Frontal cortex (tissue), 4 donors: Measurements from ENCODE around the gene NEU1. TPM values are rescaled to one million over a fixed set of nuclear protein-coding genes. Genes with fewer than 3 reads are reported as not detected.
"Not testable (repeated sequence)": the region's sequence is repeated elsewhere in the genome, so short reads cannot be mapped to it uniquely, and the experiment has no call there.

Experiments used
- DNase-seq, 2 donors: peaks; one replicate each; pipeline ENCODE4 v3.0.0; 2012; ENCODE audit warnings: low spot score in 2 of 2
- FAIRE-seq: peaks from 2 replicates; lab custom pipeline; 2012; peaks lifted over from hg19 to GRCh38; lab: Jason Lieb, UNC
- total RNA-seq: library from RNA; depleted of rRNA; stranded (reverse); fragments of >200 nt; gene quantifications from one replicate; pipeline ENCODE4 v1.2.3, GENCODE V29; 2014
- donor health status: control.
- donor health status: control.
- donor health status: control.

The NEU1 gene
- total RNA-seq, result 19.6 TPM

GRCh38 chr6:31862344-31863235, at the start of gene NEU1:
TSS of gene NEU1 (minus strand) at chr6:31862821. CDS start at chr6:31862776, 45 bp downstream.
- DNase-seq, result peak; percentile 98 to 99
- peak; percentile 99 for FAIRE-seq

GRCh38 chr6:31911826-31912585, 49.4 kb upstream of the NEU1 start:
- FAIRE-seq, result no peak
- no peak for DNase-seq

- not testable (repeated sequence) for FAIRE-seq, DNase-seq
Observed at GRCh38 chr6:31909298-31909697, 46.7 kb upstream of the NEU1 start.

- no peak for DNase-seq
- FAIRE-seq, result no peak
Observed at GRCh38 chr6:31908791-31909190, 46.2 kb upstream of the NEU1 start.

GRCh38 chr6:31908255-31908654, 45.6 kb upstream of the NEU1 start:
- not testable (repeated sequence) for DNase-seq, FAIRE-seq

GRCh38 chr6:31907158-31907813, 44.7 kb upstream of the NEU1 start:
- DNase-seq (no peak), FAIRE-seq (no peak)

- DNase-seq, FAIRE-seq: not testable (repeated sequence)
Observed at GRCh38 chr6:31906727-31907126, 44.1 kb upstream of the NEU1 start.

- FAIRE-seq, result no peak
- DNase-seq, result no peak
Observed at GRCh38 chr6:31906122-31906521, 43.5 kb upstream of the NEU1 start.

GRCh38 chr6:31905041-31905440, 42.4 kb upstream of the NEU1 start:
- FAIRE-seq, result no peak

GRCh38 chr6:31903957-31904356, 41.3 kb upstream of the NEU1 start:
- FAIRE-seq (no peak), DNase-seq (no peak)

More at GRCh38 chr6:31905041-31905440, 42.4 kb upstream of the NEU1 start:
- DNase-seq, result no peak

- DNase-seq (peak; percentile 97 to 98), FAIRE-seq (no peak)
Observed at GRCh38 chr6:31901953-31902643, 39.5 kb upstream of the NEU1 start, which contains the start of gene ZBTB12. TSS of gene ZBTB12 (minus strand) at chr6:31902086. CDS start at chr6:31901305, 781 bp downstream.

GRCh38 chr6:31901415-31901952, 38.9 kb upstream of the NEU1 start:
- DNase-seq, result peak; percentile 54 to 69
- FAIRE-seq, result no peak

GRCh38 chr6:31900917-31901414, 38.3 kb upstream of the NEU1 start:
- FAIRE-seq (no peak), DNase-seq (no peak)

- FAIRE-seq (no peak), DNase-seq (no peak)
Observed at GRCh38 chr6:31899882-31900722, 37.5 kb upstream of the NEU1 start.

GRCh38 chr6:31899215-31899614, 36.6 kb upstream of the NEU1 start:
- no peak for FAIRE-seq
- no peak for DNase-seq

- DNase-seq (peak in 1 of 2 donors; percentile 51), FAIRE-seq (no peak)
Observed at GRCh38 chr6:31898383-31899011, 35.9 kb upstream of the NEU1 start.

GRCh38 chr6:31897612-31898382, 35.2 kb upstream of the NEU1 start, which contains the start of gene EHMT2:
TSS of gene EHMT2 (minus strand) at chr6:31897698. CDS start at chr6:31897677, 21 bp downstream.
- FAIRE-seq, result no peak
- DNase-seq, result peak; percentile 88 to 93
